Natural killer cell (primary cell): ENCODE results near the gene PGBD2. TPM values are rescaled to one million over a fixed set of nuclear protein-coding genes. Genes with fewer than 3 reads are reported as not detected.
"Not testable (repeated sequence)": the region's sequence is repeated elsewhere in the genome, so short reads cannot be mapped to it uniquely, and the experiment has no call there.

Experiments used
- ATAC-seq, 3 donors: fragments of 150-1000 bp in 2 of 3; fragments of 200-7000 bp in 1 of 3; cut with Tn5 transposase; 1 replicate in 1 of 3; 2 replicates in 2 of 3; pipeline ENCODE4 v1.10.0; 2021; ENCODE audit warnings: mild to moderate bottlenecking in 2 of 3, moderate library complexity in 2 of 3
- DNase-seq, 2 donors: peaks; one replicate each; pipeline versions ENCODE4 v3.0.0 to v3.0.0-alpha.2; 2013 to 2021; ENCODE audit warnings: mixed read lengths in 1 of 2
- H3K27ac ChIP-seq: one replicate; pipeline ENCODE4 v1.5.1; 2013; ENCODE audit warnings: mild to moderate bottlenecking, low read length
- H3K27me3 ChIP-seq: one replicate; pipeline ENCODE4 v1.6.1; 2013; ENCODE audit warnings: low read length; ENCODE audit not compliant: control insufficient read depth, insufficient read depth
- H3K36me3 ChIP-seq: one replicate; pipeline ENCODE4 v1.6.1; 2013; ENCODE audit warnings: low read length; ENCODE audit not compliant: control insufficient read depth, insufficient read depth
- H3K4me1 ChIP-seq: one replicate; pipeline ENCODE4 v1.6.1; 2013; ENCODE audit warnings: low read length; ENCODE audit not compliant: control insufficient read depth, insufficient read depth
- H3K4me3 ChIP-seq: one replicate; pipeline ENCODE4 v1.5.1; 2013; ENCODE audit warnings: low read length
- H3K9me3 ChIP-seq: one replicate; pipeline ENCODE4 v1.6.1; 2013; ENCODE audit warnings: low read length; ENCODE audit not compliant: control insufficient read depth, insufficient read depth
- H3K27ac Mint-ChIP-seq, 2 donors: one replicate each; pipeline ENCODE4 v1.8.0; 2022; ENCODE audit warnings: mild to moderate bottlenecking in 2 of 2, mixed read lengths in 2 of 2, moderate library complexity in 1 of 2
- H3K27me3 Mint-ChIP-seq, 2 donors: one replicate each; pipeline ENCODE4 v1.8.0; 2022; ENCODE audit warnings: low read depth in 2 of 2, mixed read lengths in 2 of 2
- H3K36me3 Mint-ChIP-seq: one replicate; pipeline ENCODE4 v1.8.0; 2022; ENCODE audit warnings: mixed read lengths
- H3K4me1 Mint-ChIP-seq, 2 donors: one replicate each; pipeline ENCODE4 v1.8.0; 2022; ENCODE audit warnings: mixed read lengths in 2 of 2
- H3K4me3 Mint-ChIP-seq: one replicate; pipeline ENCODE4 v1.8.0; 2022; ENCODE audit warnings: mild to moderate bottlenecking, moderate library complexity, mixed read lengths
- H3K9me3 Mint-ChIP-seq, 2 donors: one replicate each; pipeline ENCODE4 v1.8.0; 2022; ENCODE audit warnings: mixed read lengths in 2 of 2
- WGBS: methylation state at CpG from one replicate; pipeline ENCODE4 v1.1.7; 2013; ENCODE audit warnings: missing lambda C conversion rate; ENCODE audit not compliant: insufficient coverage; 5-methylcytosine and 5-hydroxymethylcytosine counted together
- intact Hi-C: fragments of 100-400 bp; cut with micrococcal nuclease; formaldehyde crosslinking; loops from one replicate; pipeline ENCODE4 v1.14.2; 2022
- total RNA-seq, 4 donors: library from RNA; stranded (reverse); fragments of 120-200 nt in 1 of 4; gene quantifications; one replicate each; pipeline versions ENCODE4 v1.2.3 to v1.2.4, GENCODE V29; 2013 to 2022

The PGBD2 gene
- total RNA-seq, 3 donors from 2014 or later (not counting 1 experiment from before 2014, with no cell fraction given): 3.1 to 9.2 (median 6.2) TPM

- ATAC-seq, H3K27ac Mint-ChIP-seq, H3K9me3 Mint-ChIP-seq, H3K4me1 ChIP-seq, H3K36me3 ChIP-seq, H3K27ac ChIP-seq, H3K9me3 ChIP-seq, DNase-seq, H3K36me3 Mint-ChIP-seq, H3K4me3 Mint-ChIP-seq, H3K27me3 ChIP-seq, H3K4me1 Mint-ChIP-seq, intact Hi-C loops, H3K4me3 ChIP-seq, H3K27me3 Mint-ChIP-seq: not testable (repeated sequence)
- 87% methylated on average over 8 of the region's 33 CpGs for WGBS
Measured at GRCh38 chr1:248945000-248945423, 39.0 kb downstream of the PGBD2 start.

GRCh38 chr1:248945453-248945852, 39.4 kb downstream of the PGBD2 start:
- not testable (repeated sequence) for H3K9me3 Mint-ChIP-seq
- peak in 1 of 2 donors; percentile 21 for DNase-seq
- WGBS: no CpG with 5 or more reads among the region's 13 CpGs

GRCh38 chr1:248945856-248946416, 39.9 kb downstream of the PGBD2 start:
- H3K9me3 ChIP-seq, H3K36me3 Mint-ChIP-seq, intact Hi-C loops, H3K36me3 ChIP-seq, H3K27me3 ChIP-seq, H3K4me3 Mint-ChIP-seq, H3K9me3 Mint-ChIP-seq, DNase-seq, H3K27ac Mint-ChIP-seq, H3K4me1 ChIP-seq, H3K4me1 Mint-ChIP-seq, H3K4me3 ChIP-seq, H3K27me3 Mint-ChIP-seq, H3K27ac ChIP-seq: not testable (repeated sequence)
- peak in 2 of 3 donors; percentile 26 to 59 for ATAC-seq

More at GRCh38 chr1:248945453-248945852, 39.4 kb downstream of the PGBD2 start:
- H3K27me3 Mint-ChIP-seq, H3K4me1 Mint-ChIP-seq, ATAC-seq, H3K4me1 ChIP-seq, intact Hi-C loops, H3K9me3 ChIP-seq, H3K36me3 ChIP-seq, H3K4me3 Mint-ChIP-seq, H3K27ac ChIP-seq, H3K27ac Mint-ChIP-seq, H3K27me3 ChIP-seq, H3K36me3 Mint-ChIP-seq, H3K4me3 ChIP-seq: not testable (repeated sequence)

Other genes starting within 250 kb of the PGBD2 start
- gene OR14I1, start 203.5 kb upstream of the PGBD2 start, total RNA-seq: not detected
- gene LYPD8, start 150.5 kb upstream of the PGBD2 start, total RNA-seq: not detected
- gene SH3BP5L, start 80.3 kb upstream of the PGBD2 start, total RNA-seq: 10 to 100 TPM; 19.0 to 27.5 (median 22.9) TPM
- 10 to 100 TPM; 29.0 to 41.8 (median 38.7) TPM for gene ZNF672, start 68.0 kb upstream of the PGBD2 start, total RNA-seq
- gene ZNF692, start 47.1 kb upstream of the PGBD2 start, total RNA-seq: 10 to 100 TPM; 50.4 to 58.7 (median 52.3) TPM